BE2C (cell line): Measurements from ENCODE around the gene SLC12A2.

Experiments used
- DNase-seq: peaks from one replicate; pipeline ENCODE4 v3.0.0-alpha.2; 2020
- H3K27me3 ChIP-seq: fragments of 250-450 bp; sonication (Bioruptor Pico); 2 replicates; pipeline ENCODE4 v1.5.1; 2020; ENCODE audit warnings: mild to moderate bottlenecking
- H3K36me3 ChIP-seq: fragments of 250-450 bp; sonication (Bioruptor Pico); 2 replicates; pipeline ENCODE4 v1.5.1; 2020; ENCODE audit warnings: mild to moderate bottlenecking
- H3K4me1 ChIP-seq: fragments of 250-450 bp; sonication (Bioruptor Pico); 2 replicates; pipeline ENCODE4 v1.5.1; 2020
- H3K4me3 ChIP-seq: 2 replicates; pipeline ENCODE4 v1.5.1; 2011; ENCODE audit warnings: low read depth, low read length
- H3K9me3 ChIP-seq: fragments of 250-450 bp; sonication (Bioruptor Pico); 2 replicates; pipeline ENCODE4 v1.5.1; 2020
- CTCF ChIP-seq: IDR thresholded peaks from 2 replicates; pipeline ENCODE4 v1.5.1; 2012; ENCODE audit warnings: mild to moderate bottlenecking, low read depth, low read length

SLC12A2 gene

GRCh38 chr5:128225245-128226030, 141.9 kb downstream of the SLC12A2 start:
- no peaks in the 10 kb centered on the region for H3K36me3 ChIP-seq
- H3K27me3 ChIP-seq = no peaks in the 10 kb centered on the region
- no peak for TF ChIP-seq CTCF
- H3K4me3 ChIP-seq = no peak overlapping the region
- H3K9me3 ChIP-seq = no peaks in the 10 kb centered on the region
- DNase-seq = no peak
- no peaks in the 10 kb centered on the region for H3K4me1 ChIP-seq

- TF ChIP-seq CTCF = no peak
- H3K4me3 ChIP-seq = no peak overlapping the region
- H3K4me1 ChIP-seq = no peaks in the 10 kb centered on the region
- H3K27me3 ChIP-seq = no peaks in the 10 kb centered on the region
- no peaks in the 10 kb centered on the region for H3K9me3 ChIP-seq
- DNase-seq = no peak
- no peaks in the 10 kb centered on the region for H3K36me3 ChIP-seq
Observed at GRCh38 chr5:128228008-128228407, 144.4 kb downstream of the SLC12A2 start.

GRCh38 chr5:128228521-128228920, 145.0 kb downstream of the SLC12A2 start:
- Histone ChIP-seq H3K36me3 (no peaks in the 10 kb centered on the region), H3K27me3 (no peaks in the 10 kb centered on the region), H3K9me3 (no peaks in the 10 kb centered on the region), H3K4me3 (no peak overlapping the region), H3K4me1 (no peaks in the 10 kb centered on the region)
- DNase-seq = no peak
- no peak for TF ChIP-seq CTCF

- Histone ChIP-seq H3K27me3 (no peaks in the 10 kb centered on the region), H3K4me3 (no peak overlapping the region), H3K4me1 (no peaks in the 10 kb centered on the region), H3K9me3 (no peaks in the 10 kb centered on the region), H3K36me3 (no peaks in the 10 kb centered on the region)
- TF ChIP-seq CTCF = no peak
- DNase-seq = no peak
Observed at GRCh38 chr5:128234928-128235641, 151.5 kb downstream of the SLC12A2 start.

GRCh38 chr5:128236334-128236733, 152.8 kb downstream of the SLC12A2 start:
- no peaks in the 10 kb centered on the region for H3K9me3 ChIP-seq
- TF ChIP-seq CTCF = no peak
- H3K36me3 ChIP-seq = no peaks in the 10 kb centered on the region
- no peak overlapping the region for H3K4me3 ChIP-seq
- no peak for DNase-seq
- no peaks in the 10 kb centered on the region for H3K27me3 ChIP-seq
- H3K4me1 ChIP-seq = no peaks in the 10 kb centered on the region

- Histone ChIP-seq H3K27me3 (no peaks in the 10 kb centered on the region), H3K4me1 (no peaks in the 10 kb centered on the region), H3K4me3 (no peak overlapping the region), H3K36me3 (no peaks in the 10 kb centered on the region), H3K9me3 (no peaks in the 10 kb centered on the region)
- no peak for TF ChIP-seq CTCF
- no peak for DNase-seq
Observed at GRCh38 chr5:128237000-128237399, 153.4 kb downstream of the SLC12A2 start.
